Right hindlimb (tissue), 1 donor: Measurements from ENCODE around the gene PARD6G.
"Not testable (repeated sequence)": the region's sequence is repeated elsewhere in the genome, so short reads cannot be mapped to it uniquely, and the experiment has no call there.

ENCODE experiments used
- DNase-seq: peaks from one replicate; pipeline ENCODE4 v3.0.0-alpha.2; 2018

PARD6G gene

DNA sequence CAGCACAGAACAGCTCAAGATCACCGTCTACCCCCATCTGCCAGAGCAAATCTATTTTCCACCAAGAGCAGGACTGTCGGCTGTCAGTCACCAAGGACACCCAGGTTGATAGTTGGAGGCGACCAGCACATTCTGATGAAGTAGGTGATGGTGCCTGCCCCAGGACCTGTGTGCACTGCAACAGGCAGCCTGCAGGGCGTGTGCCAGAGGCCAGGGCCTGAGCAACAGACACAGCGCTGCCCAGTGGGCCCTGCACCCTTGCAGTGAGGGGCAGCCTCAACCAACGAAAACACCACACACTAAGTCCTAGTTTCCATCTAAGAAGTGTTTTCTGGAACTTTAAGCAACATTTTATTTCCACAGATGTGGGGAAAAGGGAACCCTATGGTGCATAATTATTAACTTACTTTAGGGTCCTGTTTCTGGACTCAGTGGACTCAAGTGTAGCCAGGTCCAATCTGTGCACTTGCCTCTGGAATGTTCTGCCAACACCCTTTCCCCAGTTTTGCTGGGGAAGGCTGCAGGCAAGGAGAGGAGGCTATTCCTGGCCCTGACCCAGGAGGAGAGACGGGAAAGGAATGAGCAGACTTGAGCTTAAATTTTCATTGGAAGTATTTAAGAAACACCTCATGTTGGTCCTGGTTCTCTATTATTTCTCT is 76.8 kb downstream of the PARD6G start:
- DNase-seq, result no peak

DNA sequence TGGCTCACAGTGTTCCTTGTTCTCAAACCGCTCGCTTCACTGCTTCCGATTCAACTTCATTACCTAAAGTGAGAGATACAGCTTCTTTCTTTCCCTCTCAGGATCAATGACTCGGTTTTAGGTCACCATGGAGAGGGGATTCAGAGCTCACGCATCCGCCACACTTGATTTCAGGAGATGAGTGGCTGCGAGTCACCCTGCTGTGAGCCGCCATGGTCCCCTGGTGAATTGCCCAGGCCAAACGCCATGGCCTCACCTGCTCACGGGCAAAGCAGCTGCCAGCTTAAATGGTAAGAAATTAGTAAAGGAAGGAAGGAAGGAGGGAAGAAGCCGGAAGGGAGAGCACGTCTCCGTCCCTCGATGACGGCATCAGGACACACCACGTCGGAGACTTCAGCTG is 77.7 kb downstream of the PARD6G start:
- DNase-seq, result no peak

DNA sequence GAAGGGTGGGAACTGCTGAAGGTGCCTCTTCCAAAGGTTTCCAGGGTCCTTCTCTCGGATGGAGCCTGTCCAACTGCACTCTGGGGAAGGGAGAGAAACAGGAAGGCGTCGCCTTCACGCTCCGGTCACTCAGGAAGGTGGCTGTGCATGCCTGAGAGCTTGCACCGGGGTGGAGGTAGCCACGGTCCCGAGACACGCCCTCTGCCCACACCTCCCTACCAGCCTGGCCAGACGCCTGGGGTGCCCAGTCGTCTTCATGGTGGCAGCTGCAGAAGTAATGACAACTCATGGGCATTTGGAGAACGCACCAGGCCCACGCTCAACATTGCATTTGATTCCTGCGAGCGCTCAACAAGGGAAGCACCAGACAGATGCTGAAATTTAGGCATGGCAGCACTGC is 78.3 kb downstream of the PARD6G start:
- DNase-seq, result no peak

DNA sequence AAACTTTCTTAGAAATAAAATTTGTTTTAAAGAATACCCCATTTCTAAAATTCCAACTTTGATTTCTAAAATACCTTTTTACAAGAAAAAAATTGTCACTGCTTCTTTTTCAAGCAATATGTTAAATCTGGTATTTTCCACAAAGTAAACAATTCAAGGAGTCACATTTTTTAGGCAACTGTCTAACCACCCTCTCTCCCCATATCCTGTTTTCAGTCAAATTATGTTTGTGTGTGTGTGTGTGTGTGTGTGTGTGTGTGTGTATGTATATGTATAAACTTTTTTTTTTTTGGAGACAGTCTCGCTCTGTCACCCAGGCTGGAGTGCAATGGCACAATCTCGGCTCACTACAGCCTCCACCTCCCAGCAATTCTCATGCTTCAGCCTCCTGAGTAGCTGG is 79.0 kb downstream of the PARD6G start:
- no peak for DNase-seq

DNA sequence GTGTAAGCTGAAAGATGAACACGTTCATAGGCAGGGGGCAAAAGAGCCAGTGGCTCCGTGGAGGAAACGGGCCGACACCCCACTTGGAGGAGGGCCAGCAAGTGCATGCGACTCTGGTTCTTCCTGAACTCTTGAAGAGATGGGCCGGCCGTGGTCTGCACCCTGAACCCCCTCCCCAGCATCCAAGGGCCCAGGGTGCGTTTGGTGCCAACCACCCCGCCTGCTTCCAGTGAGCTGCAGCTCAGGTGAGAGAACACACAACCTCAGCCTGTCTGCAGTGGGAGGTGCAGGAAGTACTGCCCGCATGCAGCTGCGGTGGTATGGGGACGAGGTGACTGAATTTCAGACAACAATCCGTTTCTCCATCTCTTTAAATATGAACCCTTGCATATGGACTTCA is 79.4 kb downstream of the PARD6G start:
- DNase-seq, result no peak

DNA sequence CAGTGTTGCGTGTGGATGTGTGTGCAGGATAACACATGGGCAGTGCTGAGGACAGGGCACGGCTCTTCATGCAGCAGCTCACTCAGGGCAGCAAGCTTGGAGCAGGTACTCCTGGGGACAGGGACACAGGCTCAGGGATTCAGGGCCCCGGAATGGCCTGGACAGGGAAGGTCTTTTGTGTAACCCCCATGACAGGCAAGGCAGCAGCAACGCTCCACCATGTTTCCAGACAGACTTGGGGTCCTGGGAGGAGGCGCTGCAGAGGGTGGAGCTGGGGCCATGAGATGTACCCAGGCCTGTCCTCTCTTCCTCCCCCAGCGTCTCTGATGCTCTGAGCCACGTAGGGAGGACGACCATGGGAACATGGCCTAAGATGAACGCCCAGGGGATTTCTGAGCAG is 80.0 kb downstream of the PARD6G start:
- no peak for DNase-seq

DNA sequence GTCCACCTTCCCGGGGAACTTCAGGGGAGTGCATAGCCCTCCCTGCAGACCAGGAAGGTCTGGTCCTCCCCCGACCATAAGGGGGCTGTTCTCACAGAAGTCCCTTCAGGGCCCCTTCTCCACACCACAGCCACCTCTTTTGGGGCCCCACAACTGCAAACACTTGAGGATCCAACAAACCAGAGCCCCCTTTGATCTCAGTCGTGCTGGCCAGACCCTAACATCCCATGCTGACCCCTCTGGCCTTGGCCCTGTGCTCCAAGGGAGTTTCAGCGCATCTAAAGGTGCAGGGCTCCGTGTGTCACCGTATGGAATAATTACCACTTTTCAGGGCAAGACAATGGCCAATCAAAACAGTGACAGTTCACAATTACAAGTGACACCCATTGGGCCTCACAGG is 80.6 kb downstream of the PARD6G start:
- DNase-seq, result no peak

DNA sequence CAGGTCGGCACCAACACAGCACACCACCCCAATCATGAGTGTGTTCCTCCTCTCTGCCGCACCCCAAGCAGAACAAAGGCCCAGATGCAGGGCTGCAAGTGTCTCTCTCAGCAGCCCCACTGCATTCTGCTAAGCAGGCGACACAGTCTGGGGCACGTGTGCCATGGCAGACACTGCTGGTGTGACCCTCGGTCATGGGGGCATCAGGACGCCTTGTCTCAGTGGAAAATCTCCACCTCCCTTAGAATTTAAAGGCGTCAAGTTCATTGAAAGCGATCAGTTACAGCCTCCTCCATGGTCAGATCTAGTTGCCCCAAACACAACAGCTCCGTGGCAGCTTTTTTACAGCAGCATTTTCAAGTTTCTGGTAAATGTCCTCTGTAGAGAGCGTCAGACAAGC is 81.1 kb downstream of the PARD6G start:
- no peak for DNase-seq

DNA sequence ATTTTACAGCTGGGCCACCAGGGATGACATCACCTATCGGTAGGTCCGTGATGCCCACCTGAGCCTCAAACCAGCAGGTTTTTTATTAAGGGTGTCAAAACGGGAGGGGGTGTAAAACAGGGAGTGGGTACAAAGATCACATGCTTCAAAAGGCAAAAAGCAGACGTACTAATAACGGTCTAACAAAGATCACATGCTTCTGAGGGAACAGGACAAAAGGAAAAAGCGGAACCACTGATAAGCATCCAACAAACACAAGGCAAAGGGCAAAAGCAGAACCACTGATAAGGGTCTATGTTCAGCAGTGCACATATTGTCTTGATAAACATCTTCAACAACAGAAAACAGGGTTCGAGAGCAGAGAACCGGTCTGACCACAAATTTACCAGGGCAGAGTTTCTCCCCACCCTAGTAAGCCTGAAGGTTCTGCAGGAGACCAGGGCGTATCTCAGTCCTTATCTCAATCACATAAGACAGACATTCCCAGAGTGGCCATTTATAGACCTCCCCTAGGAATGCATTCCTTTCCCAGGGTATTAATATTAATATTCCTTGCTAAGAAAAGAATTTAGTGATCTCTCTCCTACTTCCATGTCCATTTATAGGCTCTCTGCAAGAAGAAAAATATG is 82.5 kb downstream of the PARD6G start:
- not testable (repeated sequence) for DNase-seq

DNA sequence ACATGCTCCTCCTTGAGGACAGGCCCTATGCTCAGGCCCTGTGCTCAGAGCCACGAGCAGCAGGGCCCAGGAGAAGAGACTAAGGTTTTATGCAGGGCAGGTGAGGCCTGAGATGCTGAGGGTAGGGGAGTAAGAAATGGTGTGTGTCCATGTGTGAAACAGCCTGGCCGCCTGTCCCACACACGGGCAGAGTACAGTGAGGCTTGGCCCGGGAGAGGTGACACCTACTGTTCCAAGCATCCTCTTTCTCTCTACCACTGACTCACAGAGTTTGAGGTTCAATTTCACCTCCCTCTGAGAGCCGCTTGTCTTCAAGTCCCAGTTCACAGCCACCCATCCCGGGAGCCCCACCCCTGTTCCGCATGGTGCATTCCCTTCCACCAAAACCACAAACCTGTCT is 84.1 kb downstream of the PARD6G start:
- DNase-seq, result no peak

DNA sequence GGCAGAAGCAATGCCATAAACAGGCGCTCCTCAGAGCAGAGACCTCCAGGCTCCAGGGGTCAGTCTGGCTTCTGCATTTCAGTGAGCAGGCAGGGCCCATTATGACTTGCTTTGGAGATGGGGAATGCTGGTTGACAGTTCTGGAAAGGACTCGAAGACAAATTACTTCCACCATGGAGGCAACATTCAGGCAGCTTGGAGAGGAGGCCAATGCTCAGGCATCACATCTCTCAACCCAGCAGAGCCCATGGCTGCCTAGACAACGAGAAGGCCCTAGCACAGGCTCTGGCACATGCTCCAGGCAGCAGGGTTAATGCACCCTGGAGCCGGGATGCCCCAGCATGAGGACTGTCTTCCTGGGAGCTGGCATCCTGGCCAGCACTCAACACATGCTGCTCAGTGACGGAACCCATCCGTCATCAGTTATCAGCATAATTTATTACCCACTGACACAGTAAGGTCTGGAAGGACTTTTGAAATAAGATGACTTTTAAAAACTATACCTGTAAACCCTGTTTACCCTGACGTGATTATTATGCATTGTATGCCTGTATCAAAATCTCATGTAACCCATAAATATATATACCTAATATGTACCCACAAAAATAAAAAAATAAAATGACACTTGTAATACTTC is 85.4 kb downstream of the PARD6G start:
- no peak for DNase-seq

DNA sequence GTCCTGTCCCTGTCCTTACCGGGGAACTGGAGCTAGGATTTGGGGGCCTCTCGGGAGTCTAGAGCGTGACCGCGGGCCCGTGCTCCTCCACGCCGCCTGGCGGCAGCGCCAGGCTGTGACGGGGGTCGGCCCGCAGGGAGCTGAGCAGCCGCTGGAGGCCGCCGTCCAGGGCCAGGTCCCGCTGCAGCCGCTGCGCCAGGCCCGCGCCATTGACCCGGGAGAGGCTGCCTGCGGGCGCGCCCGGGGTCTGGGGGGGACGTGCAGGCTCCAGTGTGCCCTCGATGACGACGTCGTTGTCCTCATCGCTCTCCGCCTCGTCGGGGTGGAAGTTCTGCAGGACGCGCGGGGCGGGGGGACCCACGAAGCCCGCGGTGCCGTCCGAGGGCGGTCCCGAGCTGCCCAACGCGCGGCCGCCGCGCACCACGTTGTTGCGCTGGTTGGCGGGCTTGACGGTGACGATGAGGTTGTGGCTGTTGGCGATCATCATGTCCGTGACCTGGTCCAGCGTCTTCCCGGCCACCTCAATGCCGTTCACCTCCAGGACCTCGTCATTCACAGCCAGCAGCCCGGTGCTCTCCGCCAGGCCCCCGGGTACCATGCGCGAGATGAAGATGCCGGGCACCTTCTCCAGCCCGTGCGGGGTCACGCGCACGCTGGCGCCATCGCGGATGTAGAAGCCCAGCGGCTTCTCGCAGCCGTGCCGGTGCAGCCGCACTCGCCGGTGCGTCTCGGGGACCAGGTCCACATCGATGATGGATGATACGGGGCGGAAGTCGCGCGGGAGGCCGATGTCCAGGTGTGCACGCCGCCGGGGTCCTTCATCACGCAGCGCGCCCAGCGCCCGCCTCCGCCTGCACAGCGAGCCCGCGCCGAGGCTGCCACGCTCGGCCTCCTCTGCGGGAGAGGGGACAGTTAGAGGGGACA is 87.3 kb downstream of the PARD6G start:
- DNase-seq, result no peak

DNA sequence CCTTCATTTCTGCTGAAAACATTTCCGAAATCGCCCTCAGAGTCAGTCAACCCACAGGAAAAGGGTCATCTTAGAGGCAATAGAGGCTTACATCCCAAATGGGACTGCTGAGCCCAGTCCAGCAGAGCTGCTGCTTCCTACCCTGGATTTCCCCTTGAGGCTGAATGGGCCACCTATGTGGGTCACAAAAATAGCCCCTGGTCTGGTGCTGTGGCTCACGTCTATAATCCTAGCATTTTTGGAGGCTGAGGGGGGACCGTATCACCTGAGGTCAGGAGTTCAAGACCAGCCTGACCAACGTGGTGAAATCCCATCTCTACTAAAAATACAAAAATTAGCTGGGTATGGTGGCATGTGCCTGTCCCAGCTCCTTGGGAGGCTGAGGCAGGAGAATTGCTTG is 88.9 kb downstream of the PARD6G start:
- DNase-seq, result no peak

DNA sequence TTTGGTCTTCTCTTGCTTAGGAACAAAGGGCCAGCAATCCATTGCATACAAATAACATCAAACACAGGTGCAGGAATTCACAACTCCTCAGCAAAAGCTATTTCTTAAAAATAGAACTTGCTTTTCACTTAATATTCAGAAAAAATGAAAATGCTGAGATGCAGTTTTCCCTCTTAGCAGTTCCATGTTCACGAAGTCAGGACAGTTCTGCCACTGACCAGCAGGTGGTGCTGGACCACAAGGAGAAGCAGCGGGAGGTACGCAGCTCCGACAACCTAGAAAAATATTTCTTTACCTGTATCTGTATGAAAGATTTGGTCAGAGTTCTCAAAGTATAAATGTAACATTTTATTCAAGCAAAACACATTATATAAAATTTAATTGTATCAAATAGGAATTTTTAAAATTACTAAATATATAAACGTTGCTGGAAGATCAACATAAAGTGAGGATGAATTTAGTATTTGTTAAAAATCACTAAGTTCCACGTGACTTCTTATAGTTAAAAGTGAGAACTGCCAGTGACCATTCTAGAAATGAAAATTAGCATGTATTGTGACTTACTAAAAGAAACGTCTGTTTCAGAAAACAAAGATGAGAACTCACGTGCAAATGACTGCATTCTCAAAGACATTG is 89.5 kb downstream of the PARD6G start:
- peak; percentile 74 for DNase-seq

DNA sequence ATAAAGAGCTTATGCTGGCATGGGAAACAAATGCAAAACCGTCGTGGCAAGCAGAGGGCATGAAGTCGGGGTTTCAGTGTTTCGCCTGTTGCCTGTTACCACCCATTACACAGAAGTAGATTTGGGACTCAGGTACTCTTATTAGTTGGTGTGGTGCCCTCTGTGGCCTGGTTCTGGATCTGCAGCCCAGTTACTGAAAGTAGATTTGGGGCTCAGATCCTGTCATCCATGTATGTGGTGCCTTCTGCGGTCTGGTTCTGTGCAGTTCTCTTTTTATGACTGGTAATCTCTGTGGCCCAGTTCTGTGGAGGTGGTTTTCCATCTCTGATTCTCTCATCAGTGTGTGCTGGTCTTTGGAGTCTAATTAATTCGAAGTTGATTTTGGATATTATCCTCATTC is 93.0 kb downstream of the PARD6G start:
- no peak for DNase-seq

DNA sequence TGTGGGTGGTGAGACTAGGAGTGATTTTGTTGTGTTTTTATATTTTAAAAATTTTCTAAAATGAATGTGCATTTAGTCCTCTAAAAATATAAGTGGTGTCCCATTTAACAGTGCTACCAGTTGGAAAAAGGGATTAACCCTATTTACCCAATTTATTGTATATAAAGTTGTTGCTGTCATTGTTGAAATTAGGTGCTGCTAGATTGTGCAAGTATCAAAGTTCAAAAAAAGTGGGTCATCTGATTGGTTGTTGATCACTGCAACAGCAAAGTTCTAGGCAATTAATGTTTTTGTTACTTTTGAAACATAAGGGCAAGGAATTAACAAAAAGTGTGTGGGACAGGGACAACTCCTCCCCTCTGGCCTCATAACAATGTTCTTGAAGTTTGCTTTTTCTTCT is 97.6 kb downstream of the PARD6G start:
- DNase-seq, result no peak

DNA sequence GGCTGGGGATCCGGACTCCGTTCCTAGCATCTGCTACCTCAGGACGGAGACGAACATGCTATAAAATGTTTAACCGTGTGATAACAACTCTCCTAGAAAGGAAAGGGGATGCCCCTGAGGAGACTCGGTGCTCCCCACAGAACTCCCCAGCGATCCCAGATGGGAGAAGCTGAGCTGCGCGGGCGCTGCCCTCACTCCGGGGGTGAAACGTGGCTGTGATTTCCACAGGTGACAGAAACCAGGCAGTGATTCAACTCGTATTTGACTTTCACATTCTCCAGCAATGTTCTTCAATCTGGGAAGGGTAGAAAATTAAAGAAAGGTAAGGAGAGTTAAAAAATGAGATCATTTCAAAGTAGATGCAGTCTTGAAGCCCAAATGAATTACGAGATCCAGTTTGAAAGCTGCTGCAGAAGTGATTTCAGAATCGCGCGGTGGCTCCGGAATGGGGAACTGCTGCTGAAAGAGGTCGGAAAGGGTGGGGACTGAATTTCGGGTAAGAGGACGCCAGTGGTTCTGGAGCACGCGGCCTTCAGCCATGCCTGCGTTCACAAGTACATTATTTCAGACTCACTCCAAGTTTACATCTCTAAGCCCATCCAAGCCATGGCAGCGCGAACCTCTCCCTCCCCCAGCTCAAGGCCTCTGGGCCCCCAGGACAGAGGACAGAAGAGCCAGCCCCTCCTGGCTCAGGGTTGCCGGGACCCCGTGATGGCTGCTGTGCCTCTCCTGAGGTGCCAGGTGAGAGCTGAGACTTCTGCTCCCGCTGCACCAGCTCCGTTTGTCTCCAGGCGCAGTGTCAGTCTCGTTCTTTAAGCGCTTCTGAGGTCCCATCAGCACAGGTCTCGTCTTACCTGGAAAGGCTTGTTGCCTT is 98.8 kb downstream of the PARD6G start:
- no peak for DNase-seq

DNA sequence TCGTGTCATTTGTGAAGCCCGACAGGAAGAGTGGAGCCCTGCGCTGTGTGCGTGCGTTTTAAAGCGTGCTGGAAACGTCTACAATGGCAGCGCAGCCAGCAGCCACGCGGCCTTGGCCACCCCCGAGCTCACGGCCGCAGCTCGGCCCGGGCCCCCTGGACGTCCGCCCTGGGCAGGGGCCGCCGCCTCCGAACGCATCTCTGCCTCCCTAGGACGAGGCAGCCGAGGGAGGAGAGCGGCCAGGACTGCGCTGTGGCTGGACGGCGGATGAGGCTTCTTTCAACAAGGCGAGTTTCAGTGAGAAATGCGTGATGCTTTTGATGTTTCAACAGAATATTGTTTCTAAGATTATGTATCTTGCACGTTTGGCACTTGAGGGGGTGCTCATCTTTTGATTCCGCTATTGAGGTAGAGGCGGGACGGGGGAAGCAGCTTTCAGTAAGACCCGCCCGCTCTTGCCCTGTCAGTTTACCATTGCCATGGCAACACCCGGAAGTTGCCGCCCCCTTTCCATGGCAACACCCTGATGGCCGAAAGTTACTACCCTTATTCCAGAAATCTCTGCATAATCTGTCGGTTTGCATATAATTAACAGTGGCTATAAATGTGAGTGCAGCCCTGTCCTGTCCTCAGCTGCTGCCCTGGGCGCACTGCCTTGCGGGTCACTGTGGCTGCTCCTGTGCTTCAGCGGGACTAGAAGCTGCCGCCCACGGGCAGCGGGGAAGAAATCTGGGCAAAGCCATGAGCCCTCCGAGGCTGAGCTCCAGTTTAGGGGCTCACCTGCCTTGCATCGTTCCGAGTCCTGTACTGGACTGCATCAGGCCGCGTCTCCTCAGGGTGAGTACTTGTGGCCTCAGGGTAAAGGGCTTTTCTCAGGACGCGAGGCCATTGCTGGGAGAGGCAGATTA is 99.6 kb downstream of the PARD6G start:
- peak; percentile 93 for DNase-seq

DNA sequence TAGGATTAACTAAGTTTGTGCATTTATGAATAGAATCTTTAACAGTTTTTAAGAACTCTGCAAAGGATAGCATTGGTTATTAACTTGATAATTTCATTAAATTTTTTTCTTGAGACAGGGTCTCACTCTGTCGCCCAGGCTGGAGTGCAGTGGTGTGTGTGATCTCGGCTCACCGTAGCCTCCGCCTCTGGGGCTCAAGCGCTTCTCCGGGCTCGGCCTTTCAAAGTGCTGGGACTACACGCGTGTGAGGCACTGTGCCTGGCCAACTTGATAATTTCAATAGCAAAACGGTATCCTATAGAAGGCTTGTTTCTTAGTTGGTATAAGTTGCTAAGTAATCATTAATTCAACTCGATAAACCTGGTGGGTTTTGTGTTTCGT is 100.3 kb downstream of the PARD6G start:
- DNase-seq, result no peak

DNA sequence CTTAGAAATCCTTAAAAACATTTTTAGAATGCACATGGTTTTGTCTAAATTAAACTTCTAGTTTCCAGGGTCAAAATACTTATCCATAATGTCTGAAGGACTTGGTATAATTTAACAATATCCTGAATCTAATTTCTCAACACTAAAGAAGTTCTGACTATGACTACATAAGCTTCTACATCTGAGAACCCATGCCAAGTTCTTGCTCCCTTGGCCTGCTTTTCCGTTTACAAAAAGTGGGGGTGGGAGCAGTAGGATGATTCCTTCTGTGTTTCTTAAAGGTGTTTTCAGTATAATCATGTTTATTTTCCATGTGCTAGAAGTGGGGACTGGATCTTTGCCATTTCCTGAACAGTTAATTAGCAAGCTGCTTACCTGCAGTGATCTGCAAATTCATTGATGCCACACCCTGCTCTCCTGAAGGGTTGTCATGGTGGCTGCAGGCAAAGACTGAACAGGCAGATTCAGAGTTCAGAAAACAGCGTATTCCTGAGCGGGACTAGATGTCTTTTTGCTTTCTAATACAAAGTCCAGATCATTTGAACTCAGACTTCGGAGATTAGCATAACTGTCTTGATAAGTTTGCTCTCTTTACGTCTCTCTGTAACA is 102.0 kb downstream of the PARD6G start:
- no peak for DNase-seq
